GM12872 (cell line): ENCODE results near the gene OR10H3.

Source experiments
- CTCF ChIP-seq: IDR thresholded peaks from 3 replicates; pipeline ENCODE4 v1.5.1; 2011; ENCODE audit warnings: low read depth, mild to moderate bottlenecking, low read length, moderate library complexity; ENCODE audit not compliant: insufficient read depth

Gene OR10H3, protein sequence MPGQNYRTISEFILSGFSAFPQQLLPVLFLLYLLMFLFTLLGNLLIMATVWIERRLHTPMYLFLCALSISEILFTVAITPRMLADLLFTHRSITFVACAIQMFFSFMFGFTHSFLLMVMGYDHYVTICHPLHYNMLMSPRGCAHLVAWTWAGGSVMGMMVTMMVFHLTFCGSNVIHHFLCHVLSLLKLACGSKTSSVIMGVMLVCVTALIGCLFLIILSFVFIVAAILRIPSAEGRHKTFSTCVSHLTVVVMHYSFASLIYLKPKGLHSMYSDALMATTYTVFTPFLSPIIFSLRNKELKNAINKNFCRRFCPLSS

GRCh38 chr19:15737722-15738121 lies at the start of gene OR10H3:
TSS of gene OR10H3 (plus strand) at chr19:15737985. CDS start at chr19:15741393, 3,408 bp downstream.
- TF ChIP-seq CTCF, result no peak

GRCh38 chr19:15696654-15697194 lies 41.1 kb upstream of the OR10H3 start:
- TF ChIP-seq CTCF, result no peak

- TF ChIP-seq CTCF, result no peak
Measured at GRCh38 chr19:15701757-15702533, 35.8 kb upstream of the OR10H3 start.

- 0 out of 3 replicates have a peak, but pooled peaks have one; percentile 16 for TF ChIP-seq CTCF
Measured at GRCh38 chr19:15702534-15702930, 35.3 kb upstream of the OR10H3 start.

- no peak for TF ChIP-seq CTCF
Measured at GRCh38 chr19:15714638-15715037, 23.1 kb upstream of the OR10H3 start.

DNA sequence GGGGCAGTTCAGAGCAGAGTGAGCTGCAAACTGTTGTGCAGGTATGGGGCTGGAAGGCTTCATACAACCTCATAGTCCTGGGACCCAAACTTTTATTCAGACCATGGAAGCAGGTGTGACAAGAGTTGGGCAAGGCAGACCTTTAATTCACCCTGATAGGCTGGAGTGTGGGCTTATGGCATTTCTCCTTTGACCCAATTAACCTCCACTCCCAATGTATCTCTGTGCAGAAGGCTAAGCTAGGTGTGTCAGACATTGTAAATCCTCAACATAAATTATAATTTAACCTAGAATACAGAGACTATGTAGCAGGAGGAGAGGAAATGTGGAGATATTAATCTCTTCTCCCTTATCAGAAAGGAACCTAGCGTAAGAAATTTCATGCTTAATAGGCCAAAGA lies 22.1 kb upstream of the OR10H3 start:
- TF ChIP-seq CTCF, result no peak

GRCh38 chr19:15717809-15718208 lies 20.0 kb upstream of the OR10H3 start:
- TF ChIP-seq CTCF, result no peak
